Right lobe of liver (tissue), 4 donors: ENCODE measurements around the gene SEC24A.

Experiments
- CTCF ChIP-seq, 4 donors: fragments of 200-600 bp in 3 of 4; fragments of 450-650 bp in 1 of 4; IDR thresholded peaks; one replicate each; pipeline versions ENCODE4 v1.5.1 to v1.8.0; 2016 to 2022; ENCODE audit warnings: antibody characterized with exemption in 4 of 4, mild to moderate bottlenecking in 2 of 4
- POLR2A ChIP-seq: fragments of 450-650 bp; IDR thresholded peaks from one replicate; pipeline ENCODE4 v1.6.1; 2017; ENCODE audit warnings: antibody characterized with exemption, mild to moderate bottlenecking
- donor health status: DM: no; HTN: no; CAD: no.
- donor health status: DM: no; HTN: no; CAD: no.
- donor health status: DM: no; HTN: yes; CAD: no.

GRCh38 chr5:134609232-134609851 is 39.2 kb upstream of the SEC24A start:
- no peak for TF ChIP-seq CTCF (IDR thresholded peaks at IDR 0.05)
- TF ChIP-seq POLR2A: no peak
